Measurements from ENCODE around the gene RALGAPA2. TPM values are rescaled to one million over a fixed set of nuclear protein-coding genes. Genes with fewer than 3 reads are reported as not detected.
A peak's percentile ranks its signal among the peaks of the same experiment; 100 is the strongest.

Gene RALGAPA2
- polyA plus RNA-seq, 4 donors: 7.6 to 34.3 (median 17.7) TPM

GRCh38 chr20:20566516-20566915, 145.9 kb downstream of the RALGAPA2 start:
- Histone ChIP-seq H3K27ac (ENCODE audit: low read depth in 1 of 3, low read length in 2 of 3) (peak overlapping the region in 1 of 3 donors; percentile 49), H3K4me1 (ENCODE audit: control insufficient read depth in 3 of 3, insufficient read depth in 2 of 3, low read depth in 1 of 3, low read length in 2 of 3) (peaks cover 0 to 11% (median 0%) of the 10 kb centered on the region in 3 donors), H3K4me3 (ENCODE audit: low read depth in 1 of 3, low read length in 3 of 3) (no peak overlapping the region), H3K9me3 (ENCODE audit: control insufficient read depth in 2 of 2, insufficient read depth in 1 of 2, low read depth in 1 of 2, low read length in 1 of 2) (no peaks in the 10 kb centered on the region), H3K36me3 (ENCODE audit: control insufficient read depth in 3 of 3, insufficient read depth in 2 of 3, low read depth in 1 of 3, low read length in 3 of 3) (peaks cover 2 to 4% (median 2%) of the 10 kb centered on the region in 3 donors), H3K27me3 (ENCODE audit: control insufficient read depth in 3 of 3, insufficient read depth in 3 of 3, low read length in 3 of 3) (no peaks in the 10 kb centered on the region)
- FAIRE-seq: no peak
- peak; percentile 67 to 79 for DNase-seq
- 4 to 66% (median 38%) methylated on average over 1 of the region's 1 CpG for WGBS, 3 donors

DNA sequence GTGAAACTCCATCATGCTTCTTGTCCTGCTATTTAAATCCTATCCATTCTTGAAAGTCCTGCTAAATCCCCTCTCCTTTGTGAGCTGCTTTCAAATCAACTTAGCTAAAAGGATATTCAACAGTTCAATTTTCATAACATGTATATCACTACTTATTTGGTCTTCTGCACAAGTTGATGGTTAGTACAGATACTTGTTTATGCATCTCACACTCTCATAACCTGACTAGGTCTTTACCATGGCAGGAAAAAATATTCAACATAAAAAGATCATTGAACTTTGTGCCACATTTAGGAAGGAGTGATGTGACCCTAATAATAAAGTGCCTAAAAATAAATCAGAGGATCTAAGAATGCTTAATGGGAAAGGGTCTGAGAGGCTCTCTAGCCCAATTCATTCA, 148.2 kb downstream of the RALGAPA2 start:
- FAIRE-seq (no peak), DNase-seq (no peak)
- Histone ChIP-seq H3K36me3 (ENCODE audit: control insufficient read depth in 3 of 3, insufficient read depth in 2 of 3, low read depth in 1 of 3, low read length in 3 of 3) (peaks cover 2 to 5% (median 2%) of the 10 kb centered on the region in 3 donors), H3K27ac (ENCODE audit: low read depth in 1 of 3, low read length in 2 of 3) (no peak overlapping the region), H3K27me3 (ENCODE audit: control insufficient read depth in 3 of 3, insufficient read depth in 3 of 3, low read length in 3 of 3) (no peaks in the 10 kb centered on the region), H3K4me1 (ENCODE audit: control insufficient read depth in 3 of 3, insufficient read depth in 2 of 3, low read depth in 1 of 3, low read length in 2 of 3) (peaks cover 0 to 11% (median 0%) of the 10 kb centered on the region in 3 donors), H3K9me3 (ENCODE audit: control insufficient read depth in 2 of 2, insufficient read depth in 1 of 2, low read depth in 1 of 2, low read length in 1 of 2) (no peaks in the 10 kb centered on the region), H3K4me3 (ENCODE audit: low read depth in 1 of 3, low read length in 3 of 3) (no peak overlapping the region)

- Histone ChIP-seq H3K9me3 (ENCODE audit: control insufficient read depth in 2 of 2, insufficient read depth in 1 of 2, low read depth in 1 of 2, low read length in 1 of 2) (no peaks in the 10 kb centered on the region), H3K27me3 (ENCODE audit: control insufficient read depth in 3 of 3, insufficient read depth in 3 of 3, low read length in 3 of 3) (no peaks in the 10 kb centered on the region), H3K4me1 (ENCODE audit: control insufficient read depth in 3 of 3, insufficient read depth in 2 of 3, low read depth in 1 of 3, low read length in 2 of 3) (peaks cover 0 to 11% (median 0%) of the 10 kb centered on the region in 3 donors), H3K27ac (ENCODE audit: low read depth in 1 of 3, low read length in 2 of 3) (no peak overlapping the region), H3K4me3 (ENCODE audit: low read depth in 1 of 3, low read length in 3 of 3) (no peak overlapping the region), H3K36me3 (ENCODE audit: control insufficient read depth in 3 of 3, insufficient read depth in 2 of 3, low read depth in 1 of 3, low read length in 3 of 3) (peaks cover 2 to 5% (median 3%) of the 10 kb centered on the region in 3 donors)
- 91 to 96% (median 93%) methylated on average over 4 of the region's 4 CpGs for WGBS, 3 donors
- FAIRE-seq (no peak), DNase-seq (no peak)
Measured at GRCh38 chr20:20562507-20562906, 149.9 kb downstream of the RALGAPA2 start.

DNA sequence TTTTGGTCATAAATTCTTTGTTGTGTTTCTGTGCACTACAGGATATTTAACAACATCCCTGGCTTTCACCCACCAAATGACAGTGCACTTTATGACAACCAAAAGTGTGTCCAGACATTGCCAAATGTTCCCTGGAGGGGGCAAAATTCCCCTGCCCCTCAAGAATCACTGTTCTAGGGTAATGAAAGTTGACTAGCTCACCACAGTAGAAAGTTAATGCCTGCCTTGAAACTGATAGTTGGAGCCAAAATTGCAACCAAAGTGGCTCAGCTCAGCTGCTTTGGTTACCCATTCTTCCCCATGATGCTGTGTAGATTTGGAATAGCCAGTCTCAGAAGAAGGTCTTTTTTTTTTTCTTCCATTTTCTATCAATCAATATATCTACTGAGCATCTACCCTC, 150.6 kb downstream of the RALGAPA2 start:
- FAIRE-seq: no peak

GRCh38 chr20:20561172-20561571, 151.3 kb downstream of the RALGAPA2 start:
- H3K27ac ChIP-seq (ENCODE audit: low read depth in 1 of 3, low read length in 2 of 3): no peak overlapping the region
- H3K27me3 ChIP-seq (ENCODE audit: control insufficient read depth in 3 of 3, insufficient read depth in 3 of 3, low read length in 3 of 3): no peaks in the 10 kb centered on the region
- WGBS, 3 donors: 90 to 95% (median 91%) methylated on average over 1 of the region's 1 CpG
- peaks cover 0 to 7% (median 0%) of the 10 kb centered on the region in 3 donors for H3K4me1 ChIP-seq (ENCODE audit: control insufficient read depth in 3 of 3, insufficient read depth in 2 of 3, low read depth in 1 of 3, low read length in 2 of 3)
- no peak for FAIRE-seq
- no peak overlapping the region for H3K4me3 ChIP-seq (ENCODE audit: low read depth in 1 of 3, low read length in 3 of 3)
- no peak for DNase-seq
- H3K9me3 ChIP-seq (ENCODE audit: control insufficient read depth in 2 of 2, insufficient read depth in 1 of 2, low read depth in 1 of 2, low read length in 1 of 2): no peaks in the 10 kb centered on the region
- peaks cover 2 to 7% (median 3%) of the 10 kb centered on the region in 3 donors for H3K36me3 ChIP-seq (ENCODE audit: control insufficient read depth in 3 of 3, insufficient read depth in 2 of 3, low read depth in 1 of 3, low read length in 3 of 3)

More for the DNA sequence above, 150.6 kb downstream of the RALGAPA2 start:
- H3K27me3 ChIP-seq (ENCODE audit: control insufficient read depth in 3 of 3, insufficient read depth in 3 of 3, low read length in 3 of 3): no peaks in the 10 kb centered on the region
- H3K9me3 ChIP-seq (ENCODE audit: control insufficient read depth in 2 of 2, insufficient read depth in 1 of 2, low read depth in 1 of 2, low read length in 1 of 2): no peaks in the 10 kb centered on the region
- H3K27ac ChIP-seq (ENCODE audit: low read depth in 1 of 3, low read length in 2 of 3): no peak overlapping the region
- peaks cover 2 to 5% (median 3%) of the 10 kb centered on the region in 3 donors for H3K36me3 ChIP-seq (ENCODE audit: control insufficient read depth in 3 of 3, insufficient read depth in 2 of 3, low read depth in 1 of 3, low read length in 3 of 3)
- DNase-seq: no peak
- H3K4me3 ChIP-seq (ENCODE audit: low read depth in 1 of 3, low read length in 3 of 3): no peak overlapping the region
- H3K4me1 ChIP-seq (ENCODE audit: control insufficient read depth in 3 of 3, insufficient read depth in 2 of 3, low read depth in 1 of 3, low read length in 2 of 3): peaks cover 0 to 8% (median 0%) of the 10 kb centered on the region in 3 donors

- Histone ChIP-seq H3K27me3 (ENCODE audit: control insufficient read depth in 3 of 3, insufficient read depth in 3 of 3, low read length in 3 of 3) (no peaks in the 10 kb centered on the region), H3K27ac (ENCODE audit: low read depth in 1 of 3, low read length in 2 of 3) (no peak overlapping the region), H3K36me3 (ENCODE audit: control insufficient read depth in 3 of 3, insufficient read depth in 2 of 3, low read depth in 1 of 3, low read length in 3 of 3) (peaks cover 0 to 7% (median 6%) of the 10 kb centered on the region in 3 donors), H3K9me3 (ENCODE audit: control insufficient read depth in 2 of 2, insufficient read depth in 1 of 2, low read depth in 1 of 2, low read length in 1 of 2) (no peaks in the 10 kb centered on the region), H3K4me3 (ENCODE audit: low read depth in 1 of 3, low read length in 3 of 3) (no peak overlapping the region), H3K4me1 (ENCODE audit: control insufficient read depth in 3 of 3, insufficient read depth in 2 of 3, low read depth in 1 of 3, low read length in 2 of 3) (no peaks in the 10 kb centered on the region)
- DNase-seq (no peak), FAIRE-seq (no peak)
- 96 to 100% (median 97%) methylated on average over 3 of the region's 3 CpGs for WGBS, 3 donors
Measured at GRCh38 chr20:20557406-20557805, 155.0 kb downstream of the RALGAPA2 start.

- no peak overlapping the region for H3K27ac ChIP-seq (ENCODE audit: low read depth in 1 of 3, low read length in 2 of 3)
- no peak overlapping the region for H3K4me3 ChIP-seq (ENCODE audit: low read depth in 1 of 3, low read length in 3 of 3)
- peaks cover 0 to 6% (median 5%) of the 10 kb centered on the region in 3 donors for H3K36me3 ChIP-seq (ENCODE audit: control insufficient read depth in 3 of 3, insufficient read depth in 2 of 3, low read depth in 1 of 3, low read length in 3 of 3)
- H3K27me3 ChIP-seq (ENCODE audit: control insufficient read depth in 3 of 3, insufficient read depth in 3 of 3, low read length in 3 of 3): no peaks in the 10 kb centered on the region
- FAIRE-seq (no peak), DNase-seq (no peak)
- WGBS, 3 donors: 95 to 100% (median 96%) methylated on average over 1 of the region's 1 CpG
- no peaks in the 10 kb centered on the region for H3K9me3 ChIP-seq (ENCODE audit: control insufficient read depth in 2 of 2, insufficient read depth in 1 of 2, low read depth in 1 of 2, low read length in 1 of 2)
- no peaks in the 10 kb centered on the region for H3K4me1 ChIP-seq (ENCODE audit: control insufficient read depth in 3 of 3, insufficient read depth in 2 of 3, low read depth in 1 of 3, low read length in 2 of 3)
Measured at GRCh38 chr20:20555838-20556237, 156.6 kb downstream of the RALGAPA2 start.

- FAIRE-seq: no peak
Measured at GRCh38 chr20:20554951-20555350, 157.5 kb downstream of the RALGAPA2 start.

DNA sequence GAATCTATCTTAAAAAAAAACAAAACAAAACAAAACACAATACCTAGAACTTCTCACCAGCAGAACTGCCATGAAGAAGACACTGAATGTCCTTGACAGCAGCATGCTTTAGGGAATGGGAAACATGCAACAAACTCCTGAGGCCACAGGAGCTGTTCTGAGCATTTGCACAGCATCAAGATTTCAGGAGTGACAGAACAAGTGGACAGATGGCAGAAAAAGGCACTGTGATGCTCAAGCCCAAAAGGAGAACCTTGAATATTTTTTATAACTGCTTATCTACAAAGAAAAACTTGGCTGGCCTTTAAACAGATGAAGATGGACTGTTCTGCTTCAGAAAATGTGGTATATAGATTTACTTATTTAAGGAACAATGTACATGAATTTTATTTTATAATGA, 158.9 kb downstream of the RALGAPA2 start:
- peaks cover 4 to 19% (median 5%) of the 10 kb centered on the region in 3 donors for H3K4me1 ChIP-seq (ENCODE audit: control insufficient read depth in 3 of 3, insufficient read depth in 2 of 3, low read depth in 1 of 3, low read length in 2 of 3)
- H3K27me3 ChIP-seq (ENCODE audit: control insufficient read depth in 3 of 3, insufficient read depth in 3 of 3, low read length in 3 of 3): no peaks in the 10 kb centered on the region
- H3K27ac ChIP-seq (ENCODE audit: low read depth in 1 of 3, low read length in 2 of 3): no peak overlapping the region
- DNase-seq (no peak), FAIRE-seq (no peak)
- H3K4me3 ChIP-seq (ENCODE audit: low read depth in 1 of 3, low read length in 3 of 3): no peak overlapping the region
- H3K36me3 ChIP-seq (ENCODE audit: control insufficient read depth in 3 of 3, insufficient read depth in 2 of 3, low read depth in 1 of 3, low read length in 3 of 3): peaks cover 0 to 3% (median 1%) of the 10 kb centered on the region in 3 donors
- H3K9me3 ChIP-seq (ENCODE audit: control insufficient read depth in 2 of 2, insufficient read depth in 1 of 2, low read depth in 1 of 2, low read length in 1 of 2): no peaks in the 10 kb centered on the region

More at GRCh38 chr20:20554951-20555350, 157.5 kb downstream of the RALGAPA2 start:
- Histone ChIP-seq H3K36me3 (ENCODE audit: control insufficient read depth in 3 of 3, insufficient read depth in 2 of 3, low read depth in 1 of 3, low read length in 3 of 3) (peaks cover 0 to 5% (median 4%) of the 10 kb centered on the region in 3 donors), H3K4me1 (ENCODE audit: control insufficient read depth in 3 of 3, insufficient read depth in 2 of 3, low read depth in 1 of 3, low read length in 2 of 3) (peaks cover 0 to 5% (median 0%) of the 10 kb centered on the region in 3 donors), H3K27me3 (ENCODE audit: control insufficient read depth in 3 of 3, insufficient read depth in 3 of 3, low read length in 3 of 3) (no peaks in the 10 kb centered on the region), H3K27ac (ENCODE audit: low read depth in 1 of 3, low read length in 2 of 3) (no peak overlapping the region), H3K9me3 (ENCODE audit: control insufficient read depth in 2 of 2, insufficient read depth in 1 of 2, low read depth in 1 of 2, low read length in 1 of 2) (no peaks in the 10 kb centered on the region), H3K4me3 (ENCODE audit: low read depth in 1 of 3, low read length in 3 of 3) (no peak overlapping the region)
- no peak for DNase-seq
- WGBS, 3 donors: 97 to 100% (median 97%) methylated on average over 2 of the region's 2 CpGs
